ENCODE results near the gene CACNA2D4.

The CACNA2D4 gene

DNA sequence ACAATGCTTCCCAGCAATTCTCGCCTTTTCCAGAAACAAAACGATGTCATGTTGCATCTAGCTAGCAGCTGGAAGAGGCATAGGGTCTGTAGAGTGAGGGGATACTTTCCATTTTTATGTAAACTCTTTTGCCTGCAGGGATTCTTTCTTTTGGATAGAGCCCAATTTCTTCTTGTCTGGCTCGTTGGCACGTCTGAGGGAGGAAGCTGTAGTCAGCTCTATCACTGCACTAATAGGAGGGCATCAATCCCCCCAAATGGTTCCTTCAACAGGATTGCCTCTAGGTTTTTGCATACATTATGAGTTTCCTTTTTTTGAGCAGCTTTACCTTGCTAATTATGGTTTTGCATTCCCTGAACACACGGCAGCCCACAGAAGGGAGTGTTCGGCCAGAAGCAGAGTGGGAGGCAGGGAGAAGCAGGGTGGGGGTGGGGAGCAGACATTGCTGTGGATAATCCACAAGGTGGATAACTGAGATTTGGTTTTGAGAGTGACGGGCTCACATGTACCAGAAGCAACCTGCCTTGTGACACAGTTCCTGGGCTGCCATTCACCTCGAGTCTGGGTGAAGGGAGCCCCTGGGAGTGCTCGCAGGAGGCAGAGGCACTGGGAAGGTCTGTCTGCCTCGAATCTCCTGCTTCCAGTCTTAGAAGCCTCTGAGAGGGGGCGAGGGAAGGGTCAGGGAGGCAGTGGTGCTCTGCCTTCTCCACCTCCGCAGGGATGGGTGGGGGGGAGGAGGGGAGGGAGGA, 73.6 kb downstream of the CACNA2D4 start:
- DNase-seq (ENCODE audit: low read depth, low spot score): no peak

DNA sequence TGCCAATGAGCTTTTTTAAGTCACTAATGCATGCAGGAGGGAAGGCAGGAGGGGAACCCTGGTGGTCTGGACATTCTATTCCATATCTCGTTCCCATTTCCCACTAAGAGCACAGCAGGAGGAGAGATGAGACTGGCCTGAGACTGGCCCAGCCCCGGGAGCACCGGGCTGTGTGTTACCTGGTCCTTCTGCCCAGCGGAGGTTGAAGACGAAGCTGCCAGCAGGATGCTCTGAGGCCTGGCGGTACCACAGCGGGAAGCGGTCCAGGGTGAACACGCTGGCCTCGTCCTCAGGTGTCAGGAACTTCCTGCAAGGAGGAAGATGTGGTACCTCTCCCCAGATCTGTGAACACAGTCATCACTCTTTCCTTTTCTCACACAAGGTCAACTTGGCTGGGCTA, 74.2 kb downstream of the CACNA2D4 start:
- no peak for DNase-seq (ENCODE audit: low read depth, low spot score)

DNA sequence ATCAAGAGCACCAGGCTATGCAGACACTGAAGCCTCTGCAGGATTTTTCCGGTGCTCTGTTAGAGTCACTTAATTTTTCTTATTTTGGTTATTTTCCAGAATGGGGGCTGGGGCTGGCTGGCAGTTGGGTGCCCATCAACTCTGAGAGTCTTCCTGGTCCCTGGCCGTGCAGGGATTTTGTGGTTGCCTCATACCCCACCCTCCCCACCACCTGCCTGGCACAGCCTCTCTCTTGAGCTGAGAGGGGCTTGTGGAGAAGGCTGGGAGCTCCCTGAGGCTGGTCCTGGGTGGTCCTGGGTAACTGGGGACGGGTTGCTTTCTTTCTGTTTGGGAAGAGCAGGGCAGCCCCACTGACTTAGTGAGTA, 74.8 kb downstream of the CACNA2D4 start:
- no peak for DNase-seq (ENCODE audit: low read depth, low spot score)

DNA sequence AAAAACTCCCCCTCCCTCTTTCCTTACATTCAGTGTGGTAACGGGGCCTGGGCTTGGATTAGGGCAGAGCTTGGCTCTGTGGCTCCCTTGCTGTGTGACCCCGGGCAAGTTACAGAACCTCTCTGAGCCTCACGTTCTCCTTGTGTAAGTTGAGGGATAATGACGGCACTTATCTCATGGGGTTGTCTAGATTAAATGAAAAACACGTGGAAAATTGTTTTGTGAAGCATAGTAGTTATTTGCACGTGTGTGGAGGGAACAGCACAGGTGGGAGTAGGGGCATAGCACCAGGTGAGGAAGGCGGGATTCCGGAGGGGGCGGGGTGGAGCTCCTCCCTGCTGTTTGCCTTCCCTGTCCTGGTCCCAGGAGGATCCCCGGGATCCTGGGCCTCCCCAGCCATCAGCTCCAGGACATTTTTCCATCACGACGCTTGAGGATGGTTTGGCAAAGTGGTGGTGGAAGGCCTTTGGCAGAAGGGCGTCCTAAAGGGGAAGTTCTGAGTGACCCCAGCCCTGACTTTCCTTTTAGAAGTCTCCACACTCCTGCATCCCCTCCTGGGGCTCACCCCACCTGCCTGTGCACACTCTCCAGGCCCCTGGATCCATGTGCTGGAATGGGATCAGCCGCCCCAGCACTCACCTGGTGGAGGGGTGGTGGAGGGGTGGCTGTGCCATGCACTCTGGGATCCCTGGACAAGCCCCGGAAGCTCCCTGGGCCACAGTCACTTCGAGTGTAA, 75.4 kb downstream of the CACNA2D4 start:
- no peak for DNase-seq (ENCODE audit: low read depth, low spot score)

DNA sequence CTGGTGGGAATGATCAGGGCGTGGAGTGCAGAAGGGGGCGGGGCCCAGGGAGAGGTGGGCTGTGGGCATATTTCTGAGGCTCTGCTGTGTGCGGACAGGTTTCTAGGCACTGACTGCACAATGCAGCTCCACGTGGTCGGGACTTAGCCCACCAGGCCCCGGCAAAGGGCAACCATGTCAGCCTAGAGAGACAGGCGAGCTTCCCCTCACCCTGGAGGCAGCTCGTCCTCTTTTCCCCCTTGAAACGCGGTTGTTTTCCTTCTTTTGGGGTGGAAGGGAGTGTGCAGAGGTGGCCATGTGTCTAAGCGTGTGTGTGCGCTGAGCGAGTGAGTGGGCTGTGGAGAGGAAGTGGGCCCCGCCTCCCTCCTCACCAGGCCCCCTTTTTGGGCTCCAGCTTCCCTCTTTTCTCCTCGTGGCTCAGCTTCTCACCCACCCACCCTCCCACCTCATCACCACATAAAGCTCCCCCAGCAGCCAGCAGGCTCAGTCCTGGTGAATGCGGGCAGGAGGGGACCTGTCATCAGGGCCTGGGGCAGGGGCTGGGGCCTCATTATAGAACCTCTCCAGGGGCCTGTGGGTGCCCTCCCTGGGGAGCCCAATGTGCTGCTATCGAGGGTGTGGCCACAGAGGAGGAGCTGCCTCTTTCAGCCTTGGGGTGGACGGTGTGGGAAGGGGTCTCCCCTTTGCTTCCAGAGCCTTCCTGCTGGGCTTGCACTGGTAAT, 76.1 kb downstream of the CACNA2D4 start:
- no peak for DNase-seq (ENCODE audit: low read depth, low spot score)

DNA sequence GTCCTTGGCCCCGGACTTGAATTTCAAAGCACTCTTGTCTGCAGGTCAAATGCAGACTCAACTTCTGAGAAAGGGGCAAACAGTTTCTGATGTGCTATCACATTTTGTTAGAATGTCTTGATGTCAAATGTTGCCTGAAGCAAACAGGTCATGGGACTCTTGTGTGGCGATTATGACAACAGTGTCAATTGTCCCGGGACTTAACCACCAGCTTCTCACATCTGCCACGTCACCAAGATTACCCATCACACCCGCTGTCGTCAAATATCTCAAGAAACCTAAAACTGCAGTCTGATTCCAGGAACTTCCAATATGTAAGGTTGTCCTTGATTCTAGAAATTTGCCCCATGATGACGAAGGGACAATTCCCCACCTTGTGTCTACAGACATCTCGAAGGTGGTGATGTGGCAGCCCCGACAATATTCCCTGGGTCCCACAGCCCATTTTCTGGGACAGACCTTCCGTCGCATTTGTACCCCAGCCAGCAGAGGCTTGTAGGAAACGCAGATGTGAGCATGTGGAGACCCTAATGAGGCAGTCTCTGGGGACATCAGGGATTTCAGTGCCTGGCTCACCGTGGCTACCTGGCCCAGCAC, 76.8 kb downstream of the CACNA2D4 start:
- no peak for DNase-seq (ENCODE audit: low read depth, low spot score)

DNA sequence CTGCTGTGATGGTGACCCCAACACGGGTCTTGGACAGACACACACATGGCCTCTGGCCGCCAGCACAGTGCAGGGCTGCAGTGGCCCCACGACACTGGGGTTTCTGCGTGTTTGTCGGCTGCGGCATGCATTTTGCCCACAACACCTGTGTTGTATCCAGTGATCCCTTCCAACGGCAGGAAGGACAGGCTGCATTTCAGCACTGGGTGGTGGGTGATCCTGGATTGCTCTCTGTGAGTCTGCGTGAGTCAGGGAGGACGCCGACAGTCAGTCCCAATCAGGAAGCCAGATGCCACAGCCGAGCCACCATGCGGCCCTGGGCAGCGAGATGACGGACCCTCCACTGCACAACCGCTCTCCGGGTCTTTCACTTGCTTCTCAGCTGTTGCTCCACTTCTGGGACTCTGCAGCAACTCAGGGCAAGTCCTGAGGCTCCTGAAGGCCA, 77.4 kb downstream of the CACNA2D4 start:
- no peak for DNase-seq (ENCODE audit: low read depth, low spot score)

DNA sequence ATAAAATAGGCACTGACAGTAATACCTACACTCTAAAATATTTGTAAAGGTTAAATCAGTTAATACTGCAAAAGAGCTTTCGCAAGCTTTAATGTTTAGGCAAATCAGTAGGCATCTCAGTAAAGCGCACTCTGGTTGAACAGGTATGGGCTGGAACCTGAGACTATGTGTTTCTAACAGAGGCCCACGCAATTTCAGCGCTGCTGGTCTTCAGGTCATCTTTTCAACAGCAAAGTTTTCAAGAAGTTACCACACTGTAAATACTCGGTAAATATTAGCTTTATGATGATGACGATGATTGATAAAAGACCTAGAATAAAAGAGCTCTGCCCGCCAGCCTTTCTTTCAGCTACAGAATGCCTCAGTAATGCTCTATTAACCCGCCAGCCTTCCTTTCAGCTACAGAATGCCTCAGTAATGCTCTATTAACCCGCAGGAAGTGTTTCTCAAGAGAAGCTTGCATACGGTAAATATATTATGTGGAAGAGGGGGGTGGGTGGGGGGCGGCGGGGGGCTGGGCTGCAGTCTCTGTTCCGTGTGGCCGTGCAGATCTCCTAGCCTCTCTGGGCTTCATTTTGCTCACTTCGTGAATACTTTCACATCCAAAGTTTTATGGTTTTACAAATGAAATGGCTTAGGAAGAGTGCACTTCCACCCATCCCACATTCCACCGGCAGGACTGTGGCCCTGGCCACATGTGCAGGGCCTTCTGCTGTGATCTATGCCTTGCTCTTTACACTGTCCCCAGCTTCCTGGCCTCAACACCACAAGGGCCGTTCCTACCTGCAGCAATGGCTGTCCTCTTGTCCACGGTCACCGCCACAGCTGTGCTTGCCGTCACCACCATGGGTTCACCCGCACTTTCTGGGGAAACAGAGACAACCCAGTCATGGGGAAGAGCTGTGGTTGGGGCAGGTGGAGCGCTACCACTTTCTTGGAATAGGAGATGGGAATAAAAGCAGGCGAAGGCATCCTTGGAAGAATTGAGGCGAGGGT, 78.2 kb downstream of the CACNA2D4 start:
- no peak for DNase-seq (ENCODE audit: low read depth, low spot score)

DNA sequence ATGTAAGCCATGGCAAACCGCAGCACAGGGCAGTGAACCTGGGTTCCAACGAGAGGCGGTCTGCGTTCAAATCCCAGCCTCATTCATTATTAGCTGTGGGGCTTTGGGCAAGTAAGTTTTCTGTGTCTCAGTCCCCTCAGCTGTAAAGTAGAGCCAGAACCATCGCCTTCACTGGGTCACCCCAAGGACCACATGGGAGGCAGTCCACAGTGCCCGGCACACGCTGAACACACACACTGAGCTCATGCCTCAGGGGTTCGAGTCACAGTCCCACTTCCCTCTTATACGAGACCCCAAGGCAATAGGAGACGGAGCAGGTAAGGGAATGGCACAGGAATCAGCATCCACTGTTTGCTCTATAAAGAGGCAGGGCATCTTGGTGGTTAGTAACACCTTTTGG, 79.0 kb downstream of the CACNA2D4 start:
- no peak for DNase-seq (ENCODE audit: low read depth, low spot score)

DNA sequence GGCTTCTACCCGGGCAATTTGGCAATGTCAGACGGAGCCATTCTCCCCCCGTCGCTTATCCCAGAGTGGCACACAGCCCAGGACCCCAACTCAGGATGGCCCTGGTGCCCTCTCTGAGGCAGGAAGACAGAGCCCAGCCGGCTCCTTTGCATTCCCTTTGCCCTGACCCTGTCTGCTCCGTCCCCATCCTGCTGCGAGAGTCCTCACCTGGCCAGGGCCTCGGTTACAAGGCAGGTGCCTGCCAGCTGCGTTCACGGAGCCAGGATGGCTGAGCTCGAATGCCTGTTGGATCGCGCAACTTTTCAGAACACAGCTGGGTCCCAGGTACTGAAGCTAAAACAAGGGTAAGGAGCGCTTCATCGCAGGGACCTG, 79.5 kb downstream of the CACNA2D4 start:
- DNase-seq (ENCODE audit: low read depth, low spot score): no peak

DNA sequence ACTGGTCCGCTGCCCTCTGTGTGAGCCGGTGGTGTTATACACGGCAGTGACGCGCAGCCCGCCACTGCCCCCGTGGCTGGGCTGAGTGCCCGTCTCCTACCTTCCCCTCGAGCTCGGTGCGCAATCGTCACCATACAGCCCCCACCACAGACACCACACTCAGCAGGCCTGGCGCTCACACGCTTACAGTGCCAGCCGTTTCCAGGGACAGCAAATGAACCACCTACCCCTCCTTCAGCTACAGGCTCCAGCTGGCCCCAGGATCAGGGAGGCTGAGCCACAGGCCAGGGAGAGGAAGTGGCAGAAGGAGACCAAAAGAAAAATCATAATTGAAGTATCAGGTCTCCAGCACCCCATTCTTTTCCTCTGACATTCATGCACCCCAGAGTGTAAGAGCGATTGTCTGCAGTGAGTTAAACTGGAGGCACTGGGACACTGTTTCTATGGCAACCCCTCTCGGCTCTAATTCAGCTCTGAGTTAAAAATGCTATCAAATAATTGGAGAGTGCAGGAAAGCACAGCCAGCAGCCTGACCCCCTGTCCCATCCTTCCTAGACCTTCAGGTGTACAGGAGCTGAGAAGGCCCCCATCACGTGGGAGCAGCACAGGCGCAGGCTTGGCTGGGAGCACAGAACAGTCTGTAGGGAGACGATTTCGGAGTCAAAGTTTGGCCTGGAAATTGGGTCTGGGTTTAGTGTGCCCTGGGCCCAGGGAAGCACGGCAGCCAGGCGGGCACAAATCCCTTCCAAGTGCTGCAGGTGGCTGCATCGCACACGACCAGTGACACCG, 80.1 kb downstream of the CACNA2D4 start:
- DNase-seq (ENCODE audit: low read depth, low spot score): no peak

DNA sequence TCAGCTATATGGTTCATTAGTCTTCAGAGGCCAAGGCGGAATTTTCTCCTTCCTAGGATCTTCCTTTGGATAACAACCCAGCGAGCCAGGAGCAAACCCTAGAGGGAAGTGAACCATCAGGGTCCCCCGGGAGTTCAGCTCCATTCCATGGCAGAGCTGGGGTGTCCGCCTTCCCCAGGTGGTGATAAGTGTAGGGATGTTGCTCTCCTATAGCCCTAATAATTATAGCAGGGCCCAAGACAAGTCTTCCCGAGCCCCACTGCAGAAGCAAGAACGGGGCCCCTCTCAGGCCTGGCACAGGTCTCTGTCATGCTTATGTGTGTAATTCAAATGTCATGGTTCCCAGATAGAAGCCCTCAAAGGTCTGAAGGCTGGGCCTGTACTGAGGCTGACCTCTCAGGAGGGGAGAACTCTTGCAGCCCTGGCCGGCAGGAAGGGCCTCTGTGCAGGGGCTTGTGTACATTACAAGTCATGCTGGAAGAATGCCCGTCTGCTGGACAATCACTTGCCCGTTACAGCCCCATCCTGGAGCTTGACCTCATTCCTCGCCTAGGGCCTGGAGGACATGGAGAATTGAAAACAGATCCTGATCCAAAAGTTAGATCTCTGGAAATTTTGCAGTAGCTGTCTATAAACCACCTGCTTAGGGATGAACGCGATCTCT, 80.8 kb downstream of the CACNA2D4 start:
- no peak for DNase-seq (ENCODE audit: low read depth, low spot score)

DNA sequence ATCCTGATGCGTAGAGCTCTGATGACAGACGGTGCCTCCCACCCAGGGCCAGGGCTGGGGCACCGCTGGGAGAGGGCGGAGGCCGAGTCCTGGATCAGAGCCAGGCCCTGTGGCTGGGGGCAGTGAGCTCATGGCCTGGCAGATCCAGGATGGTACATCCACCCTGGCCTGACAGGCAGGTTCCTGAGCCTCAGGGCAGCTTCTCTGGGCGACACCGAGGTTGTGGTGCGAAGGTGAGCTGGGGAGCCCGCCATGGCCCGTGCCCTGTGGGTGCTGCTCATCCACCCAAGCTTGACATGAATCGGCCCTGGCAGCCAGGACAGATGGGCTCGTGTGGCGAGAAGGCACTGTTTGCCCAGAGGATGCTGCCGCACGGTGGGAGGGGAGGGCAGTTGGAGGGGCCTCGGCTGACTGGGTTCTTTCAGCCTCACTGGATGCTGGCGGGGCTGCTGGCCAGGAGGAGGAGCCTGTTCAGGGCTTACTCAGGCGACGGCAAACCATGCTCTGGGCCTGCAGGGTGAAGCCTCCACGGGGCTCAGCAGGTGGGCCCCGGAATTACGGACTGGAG, 81.5 kb downstream of the CACNA2D4 start:
- DNase-seq (ENCODE audit: low read depth, low spot score): no peak

DNA sequence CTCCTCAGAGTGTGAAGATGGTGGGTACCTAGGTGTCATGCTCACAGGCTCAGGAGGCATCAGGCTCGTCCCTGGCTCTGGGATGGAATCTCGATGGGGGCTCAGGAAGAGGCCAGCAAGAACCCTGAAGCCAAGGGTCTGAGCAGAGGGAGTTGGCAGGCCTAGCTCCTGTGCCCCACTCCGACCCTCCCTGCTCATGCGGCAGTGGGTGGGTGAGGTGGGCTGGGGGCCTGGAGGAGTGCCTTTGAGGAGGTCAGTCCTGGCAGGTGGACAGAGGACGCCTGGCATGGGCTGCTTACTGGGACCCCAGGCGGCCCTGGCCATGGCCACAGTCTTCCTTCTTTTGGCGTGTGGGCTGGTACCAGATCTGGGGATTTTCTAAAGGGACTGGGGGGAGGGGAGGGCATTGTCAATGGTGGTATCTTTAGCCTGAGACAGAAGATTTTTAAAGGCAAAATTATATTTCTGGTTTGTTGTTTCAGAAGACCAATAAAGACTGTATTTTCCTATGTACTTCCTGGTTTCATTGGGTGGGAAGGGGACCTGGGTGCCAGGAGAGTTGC, 82.1 kb downstream of the CACNA2D4 start:
- no peak for DNase-seq (ENCODE audit: low read depth, low spot score)

DNA sequence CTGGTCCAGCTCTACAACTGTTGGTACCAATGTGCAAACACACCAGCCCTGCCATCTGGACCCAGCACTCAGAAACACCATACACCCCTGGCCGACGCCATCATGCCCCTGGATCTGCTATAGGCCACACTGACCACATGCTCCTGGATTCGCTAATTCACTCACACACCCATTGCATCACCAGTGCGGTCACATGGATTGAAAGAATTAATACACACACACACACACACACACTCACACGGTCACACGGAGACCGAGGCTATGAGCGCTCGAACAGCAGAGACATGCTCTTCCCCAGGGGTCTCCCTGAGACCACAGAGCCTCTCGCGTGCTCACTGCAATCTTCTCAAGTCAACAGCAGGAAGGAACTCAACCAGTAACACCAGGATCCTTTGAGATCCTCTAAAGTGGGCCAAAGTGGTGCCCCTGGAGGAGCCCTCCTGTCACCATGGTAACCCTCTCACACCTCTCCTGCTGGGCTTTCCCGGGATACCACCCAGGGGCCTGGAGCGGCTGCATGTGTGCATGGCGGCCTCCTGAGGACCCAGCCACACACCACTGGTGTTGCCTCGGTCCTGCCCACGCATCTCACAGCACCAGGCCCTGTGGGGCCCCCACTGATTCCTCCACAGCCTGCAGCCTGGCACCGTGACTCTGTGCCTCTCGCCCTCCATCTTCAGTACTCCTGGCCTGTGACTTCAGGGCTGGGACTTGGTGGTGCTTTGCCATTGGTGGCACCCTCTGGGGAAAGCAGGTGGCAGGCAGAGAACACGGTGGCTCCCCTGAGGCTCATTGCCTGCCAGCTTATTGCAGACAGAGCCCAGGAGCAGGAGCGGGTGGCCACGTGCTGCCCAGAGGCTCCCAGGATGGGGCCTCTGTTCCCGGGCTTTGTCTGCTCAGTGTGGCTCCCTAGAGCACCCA, 83.0 kb downstream of the CACNA2D4 start:
- DNase-seq (ENCODE audit: low read depth, low spot score): no peak

DNA sequence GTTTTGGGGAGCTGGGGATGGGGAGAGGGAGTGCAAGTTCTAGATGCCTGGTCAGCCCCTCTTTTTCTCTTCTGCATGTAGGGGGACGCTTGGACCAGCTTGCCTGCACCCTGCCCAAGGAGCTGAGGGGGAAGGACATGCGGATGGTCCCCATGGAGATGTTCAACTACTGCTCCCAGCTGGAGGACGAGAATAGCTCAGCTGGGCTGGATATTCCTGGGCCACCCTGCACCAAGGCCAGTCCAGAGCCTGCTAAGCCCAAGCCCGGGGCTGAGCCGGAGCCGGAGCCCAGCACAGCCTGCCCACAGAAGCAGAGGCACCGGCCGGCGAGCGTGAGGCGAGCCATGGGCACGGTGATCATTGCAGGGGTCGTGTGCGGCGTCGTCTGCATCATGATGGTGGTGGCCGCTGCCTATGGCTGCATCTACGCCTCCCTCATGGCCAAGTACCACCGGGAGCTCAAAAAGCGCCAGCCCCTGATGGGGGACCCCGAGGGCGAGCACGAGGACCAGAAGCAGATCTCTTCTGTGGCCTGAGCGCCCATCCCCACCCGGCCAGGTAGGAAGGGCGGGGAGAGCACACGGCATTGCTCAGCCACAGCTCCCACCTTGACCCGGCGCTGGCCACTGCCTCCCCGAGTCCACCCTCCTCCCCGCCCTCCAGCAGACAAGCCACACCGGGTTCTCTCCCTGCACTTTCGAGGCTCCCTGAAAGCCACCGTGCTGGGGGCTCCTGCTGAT, 84.1 kb downstream of the CACNA2D4 start:
- no peak for DNase-seq (ENCODE audit: low read depth, low spot score)

DNA sequence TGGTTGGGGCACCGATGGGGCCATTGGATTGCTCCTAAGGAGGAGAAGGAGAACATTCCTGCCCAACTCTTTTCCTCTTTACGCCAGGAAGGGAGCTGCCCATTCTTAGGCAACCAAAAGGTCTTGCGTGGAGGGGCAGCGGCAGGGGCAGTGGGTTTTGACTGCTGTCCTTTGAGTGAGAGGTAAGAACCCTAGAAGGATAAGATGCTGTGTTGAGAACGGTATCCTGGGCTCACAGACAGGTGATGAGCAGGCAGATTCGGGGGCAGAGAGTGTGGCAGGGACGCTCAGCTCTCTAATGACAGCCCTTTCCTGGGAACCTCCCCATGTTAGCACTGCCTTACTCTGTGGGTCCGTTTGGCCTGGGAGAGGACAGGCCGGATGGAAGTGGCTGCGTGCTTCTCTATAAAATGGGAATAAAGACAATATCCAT, 84.8 kb downstream of the CACNA2D4 start:
- DNase-seq (ENCODE audit: low read depth, low spot score): no peak

All from brain pericyte (primary cell).